GM23248 (cell line): Measurements from ENCODE around the gene ZCCHC24. TPM values are rescaled to one million over a fixed set of nuclear protein-coding genes. Genes with fewer than 3 reads are reported as not detected.

Source experiments
- DNase-seq: peaks from one replicate; pipeline ENCODE4 v3.0.0-alpha.2; 2015
- H2AFZ ChIP-seq: fragments of 200-600 bp; sonication (generic); 2 replicates; pipeline ENCODE4 v1.6.1; 2016; ENCODE audit warnings: antibody characterized with exemption
- H3F3A ChIP-seq: fragments of 200-600 bp; sonication (generic); 2 replicates; pipeline ENCODE4 v1.6.1; 2016; ENCODE audit warnings: mild to moderate bottlenecking, antibody characterized with exemption, mixed run types; ENCODE audit not compliant: insufficient read depth
- H3K27ac ChIP-seq: fragments of 200-600 bp; sonication (generic); 2 replicates; pipeline ENCODE4 v1.5.1; 2016; ENCODE audit warnings: mild to moderate bottlenecking
- H3K27me3 ChIP-seq: fragments of 200-600 bp; sonication (generic); replicated peaks from 2 replicates; pipeline ENCODE4 v1.6.1; 2016; ENCODE audit warnings: mild to moderate bottlenecking; ENCODE audit not compliant: insufficient read depth
- H3K36me3 ChIP-seq: fragments of 200-600 bp; sonication (generic); 2 replicates; pipeline ENCODE4 v1.6.1; 2016; ENCODE audit warnings: low read depth, mild to moderate bottlenecking
- H3K4me1 ChIP-seq: fragments of 200-600 bp; sonication (generic); 2 replicates; pipeline ENCODE4 v1.6.1; 2016; ENCODE audit warnings: mild to moderate bottlenecking; ENCODE audit not compliant: insufficient read depth
- H3K4me2 ChIP-seq: fragments of 200-600 bp; sonication (generic); one replicate; pipeline ENCODE4 v1.6.1; 2016; ENCODE audit warnings: mild to moderate bottlenecking; ENCODE audit not compliant: unreplicated experiment
- H3K4me3 ChIP-seq: fragments of 200-600 bp; sonication (generic); 2 replicates; pipeline ENCODE4 v1.5.1; 2016; ENCODE audit warnings: mild to moderate bottlenecking
- H3K79me2 ChIP-seq: fragments of 200-600 bp; sonication (generic); 2 replicates; pipeline ENCODE4 v1.6.1; 2016; ENCODE audit warnings: mild to moderate bottlenecking; ENCODE audit not compliant: insufficient read depth
- H3K9ac ChIP-seq: fragments of 200-600 bp; sonication (generic); 2 replicates; pipeline ENCODE4 v1.6.1; 2016; ENCODE audit warnings: mild to moderate bottlenecking
- H3K9me2 ChIP-seq: fragments of 200-600 bp; sonication (generic); 2 replicates; pipeline ENCODE4 v1.6.1; 2016; ENCODE audit warnings: mixed run types, mild to moderate bottlenecking, moderate library complexity; ENCODE audit not compliant: insufficient read depth
- H3K9me3 ChIP-seq: fragments of 200-600 bp; sonication (generic); one replicate; pipeline ENCODE4 v1.6.1; 2017; ENCODE audit warnings: low read depth
- H4K20me1 ChIP-seq: fragments of 200-600 bp; sonication (generic); 2 replicates; pipeline ENCODE4 v1.6.0; 2016; ENCODE audit not compliant: insufficient read depth
- EZH2 ChIP-seq: fragments of 200-600 bp; sonication (generic); IDR thresholded peaks from 2 replicates; pipeline ENCODE4 v1.6.1; 2018; ENCODE audit warnings: antibody characterized with exemption, mild to moderate bottlenecking; ENCODE audit not compliant: insufficient read depth, poor library complexity, severe bottlenecking
- EZH2phosphoT487 ChIP-seq: fragments of 200-600 bp; sonication (generic); IDR thresholded peaks from 2 replicates; pipeline ENCODE4 v1.6.1; 2018; ENCODE audit warnings: antibody characterized with exemption, moderate library complexity, mild to moderate bottlenecking, low read depth; ENCODE audit not compliant: insufficient read depth
- WGBS, 2 experiments: methylation state at CpG; one replicate each; pipeline ENCODE4 v1.1.6; 2015 to 2017; ENCODE audit warnings: low lambda C conversion rate in 2 of 2, low coverage in 1 of 2; ENCODE audit errors: missing lambda C conversion rate in 2 of 2; 5-methylcytosine and 5-hydroxymethylcytosine counted together
- in situ Hi-C: fragments of 300-500 bp; cut with MboI; formaldehyde crosslinking; loops from 2 replicates; pipeline ENCODE4 v1.15.0; 2020
- polyA plus RNA-seq: library from polyadenylated mRNA; unstranded; fragments of >200 nt; fragmentation: Nextera tagmentation; extraction: Ambion mirVana; gene quantifications from 2 replicates; pipeline ENCODE4 v1.2.1, GENCODE V29; 2016
- total RNA-seq: library from RNA; depleted of rRNA; stranded (reverse); fragments of >200 nt; shearing (Covaris generic); gene quantifications from 2 replicates; pipeline ENCODE4 v1.2.3, GENCODE V29; 2014

Gene ZCCHC24
- total and polyA plus RNA-seq, 2 experiments from 2014 or later, result 29.3 to 30.3 TPM

- TF ChIP-seq EZH2phosphoT487, result no peak
- TF ChIP-seq EZH2, result no peak
- Histone ChIP-seq H3K27ac (peak overlapping the region; percentile 74), H3K4me3 (peak overlapping the region; percentile 30), H3K4me2 (peak overlapping the region; percentile 40), H3K79me2 (peaks cover 66% of the 10 kb centered on the region), H3K9me3 (no peaks in the 10 kb centered on the region), H3K36me3 (peaks cover 21% of the 10 kb centered on the region), H2AFZ (no peak overlapping the region), H3K27me3 (no peaks in the 10 kb centered on the region), H3K9ac (peak overlapping the region; percentile 57), H3F3A (peaks cover 26% of the 10 kb centered on the region), H4K20me1 (no peaks in the 10 kb centered on the region), H3K9me2 (no peaks in the 10 kb centered on the region), H3K4me1 (peaks cover 30% of the 10 kb centered on the region)
- WGBS, 2 experiments, result 1% methylated on average over 9 of the region's 9 CpGs
- in situ Hi-C loops, result no loop called here
- peak; percentile 96 for DNase-seq
These were observed 23.1 kb downstream of the ZCCHC24 start for GRCh38 chr10:79422178-79422892.

- no peaks in the 10 kb centered on the region for H4K20me1 ChIP-seq
- H3K27me3 ChIP-seq, result no peaks in the 10 kb centered on the region
- in situ Hi-C loops, result no loop called here
- no peaks in the 10 kb centered on the region for H3K9me3 ChIP-seq
- H3K4me2 ChIP-seq, result peak overlapping the region; percentile 31
- no peaks in the 10 kb centered on the region for H3K9me2 ChIP-seq
- H3K4me3 ChIP-seq, result no peak overlapping the region
- 43 to 46% methylated on average over 12 of the region's 12 CpGs for WGBS, 2 experiments
- H3K9ac ChIP-seq, result no peak overlapping the region
- H3K36me3 ChIP-seq, result peaks cover 12% of the 10 kb centered on the region
- peaks cover 30% of the 10 kb centered on the region for H3K4me1 ChIP-seq
- peaks cover 56% of the 10 kb centered on the region for H3K79me2 ChIP-seq
- no peak for TF ChIP-seq EZH2phosphoT487
- no peak for TF ChIP-seq EZH2
- H3F3A ChIP-seq, result peaks cover 26% of the 10 kb centered on the region
- DNase-seq, result peak; percentile 44
- no peak overlapping the region for H2AFZ ChIP-seq
- 0 out of 2 replicates have a peak overlapping the region, but pooled peaks have one; percentile 74 for H3K27ac ChIP-seq
These were observed 24.3 kb downstream of the ZCCHC24 start for GRCh38 chr10:79420974-79421688.

- H3K36me3 ChIP-seq, result peaks cover 3% of the 10 kb centered on the region; the same call in 1 of the 2 replicates
- no peaks in the 10 kb centered on the region for H4K20me1 ChIP-seq
- no peak for DNase-seq
- in situ Hi-C loops, result no loop called here
- TF ChIP-seq EZH2 (no peak), EZH2phosphoT487 (no peak)
- H3K79me2 ChIP-seq, result peaks cover 37% of the 10 kb centered on the region
- no peak overlapping the region for H3K9ac ChIP-seq
- no peak overlapping the region for H3K4me2 ChIP-seq
- peaks cover 23% of the 10 kb centered on the region for H3K4me1 ChIP-seq
- no peaks in the 10 kb centered on the region for H3K9me2 ChIP-seq
- 87 to 88% methylated on average over 11 to 13 of the region's 13 CpGs for WGBS, 2 experiments
- no peak overlapping the region for H2AFZ ChIP-seq
- H3F3A ChIP-seq, result peaks cover 22% of the 10 kb centered on the region
- no peaks in the 10 kb centered on the region for H3K27me3 ChIP-seq
- H3K9me3 ChIP-seq, result no peaks in the 10 kb centered on the region
- H3K4me3 ChIP-seq, result no peak overlapping the region
- no peak overlapping the region for H3K27ac ChIP-seq
These were observed 26.4 kb downstream of the ZCCHC24 start for GRCh38 chr10:79418886-79419595.

- Histone ChIP-seq H2AFZ (no peak overlapping the region), H3K9ac (no peak overlapping the region), H3K79me2 (peaks cover 37% of the 10 kb centered on the region), H3K36me3 (peaks cover 3% of the 10 kb centered on the region; the same call in 1 of the 2 replicates), H3K9me3 (no peaks in the 10 kb centered on the region), H3K9me2 (no peaks in the 10 kb centered on the region), H4K20me1 (no peaks in the 10 kb centered on the region), H3K27ac (no peak overlapping the region), H3F3A (peaks cover 17% of the 10 kb centered on the region), H3K4me2 (no peak overlapping the region), H3K4me3 (no peak overlapping the region), H3K27me3 (no peaks in the 10 kb centered on the region), H3K4me1 (peaks cover 23% of the 10 kb centered on the region)
- TF ChIP-seq EZH2, result no peak
- no peak for TF ChIP-seq EZH2phosphoT487
- in situ Hi-C loops, result no loop called here
- 71 to 73% methylated on average over 6 of the region's 6 CpGs for WGBS, 2 experiments
- no peak for DNase-seq
These were observed 27.1 kb downstream of the ZCCHC24 start for GRCh38 chr10:79418274-79418673.
